Activated effector memory CD4-positive, alpha-beta T cell treated with anti-CD3 and anti-CD28 coated beads, Interleukin-2, amount 50 U/mL, for 16 hours (primary cell): ENCODE results near the gene ZNF778.

Source experiments
- DNase-seq: peaks from one replicate; pipeline ENCODE4 v3.0.0-alpha.2; 2020

Gene ZNF778

DNA sequence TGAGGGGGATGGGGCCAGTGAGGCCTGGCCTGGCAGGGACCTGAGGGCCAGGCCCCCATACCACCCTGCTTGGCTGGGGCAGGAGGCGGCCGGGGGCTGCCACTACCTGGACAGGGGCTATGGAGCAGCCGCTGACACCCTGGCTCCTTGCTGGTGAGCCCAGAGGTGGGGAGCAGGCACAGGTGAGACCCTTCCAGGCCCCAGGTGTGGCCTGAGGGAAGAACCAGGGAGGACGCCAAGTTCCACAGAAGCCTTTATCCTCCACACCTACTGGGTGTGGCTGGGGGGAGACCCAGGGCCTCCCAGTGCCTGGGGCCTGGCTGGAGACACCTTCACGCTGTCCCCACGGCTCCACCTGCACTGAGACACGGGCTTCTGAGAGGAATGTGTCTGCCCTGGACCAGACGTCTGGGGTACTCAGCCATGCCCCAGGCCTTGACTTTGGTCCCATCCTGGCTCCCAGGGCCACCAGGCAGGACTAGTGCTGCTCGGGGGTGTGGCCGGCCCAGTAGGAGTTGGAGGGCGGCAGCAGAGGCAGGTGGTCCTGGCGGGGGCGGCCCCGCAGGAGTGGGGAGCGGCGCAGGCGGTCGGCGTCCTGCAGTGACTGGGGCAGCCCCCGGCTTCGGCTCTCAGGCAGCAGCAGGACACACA is 21.9 kb upstream of the ZNF778 start:
- no peak for DNase-seq

- no peak for DNase-seq
Observed at GRCh38 chr16:89197033-89197632, 20.4 kb upstream of the ZNF778 start.

DNA sequence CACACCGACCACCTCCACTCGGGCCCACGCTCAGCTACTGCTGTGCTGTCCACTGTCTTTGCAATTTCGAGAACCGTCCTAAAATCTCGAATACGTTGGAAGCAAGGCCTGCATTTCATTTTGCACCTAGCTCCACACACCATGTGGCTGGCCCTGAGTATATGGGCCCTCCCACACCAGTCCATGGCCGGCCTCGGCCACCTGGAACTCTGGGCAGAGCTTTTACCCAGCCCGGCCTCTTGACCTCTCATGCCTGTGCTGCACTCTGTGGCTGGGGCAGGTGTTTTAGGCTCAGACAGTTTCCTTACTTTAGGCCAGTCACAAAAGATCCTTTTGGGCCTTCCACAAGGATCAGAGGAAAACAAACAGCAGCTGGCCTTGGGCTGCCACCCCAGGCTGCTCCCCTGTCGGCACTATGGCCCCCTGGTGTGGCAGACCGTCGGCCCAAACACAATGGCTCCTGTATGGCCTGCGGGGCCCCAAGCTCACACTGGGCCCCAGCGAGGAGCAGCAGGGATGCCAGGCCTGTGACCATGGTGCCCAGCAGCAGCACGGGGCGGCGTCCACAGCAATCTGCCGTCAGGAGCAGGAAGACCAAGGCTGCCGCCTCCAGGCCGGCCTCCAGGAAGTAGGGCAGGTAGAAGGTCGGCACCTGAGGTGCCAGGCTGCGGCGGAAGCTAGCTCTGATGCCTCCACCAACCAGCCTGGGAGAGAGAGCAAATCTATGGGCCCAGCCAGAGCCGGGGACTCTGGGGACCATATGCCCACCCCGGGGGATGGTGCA is 19.7 kb upstream of the ZNF778 start:
- no peak for DNase-seq

- no peak for DNase-seq
Observed at GRCh38 chr16:89198417-89199240, 18.9 kb upstream of the ZNF778 start.

GRCh38 chr16:89199241-89200123 is 18.0 kb upstream of the ZNF778 start:
- DNase-seq: no peak

DNA sequence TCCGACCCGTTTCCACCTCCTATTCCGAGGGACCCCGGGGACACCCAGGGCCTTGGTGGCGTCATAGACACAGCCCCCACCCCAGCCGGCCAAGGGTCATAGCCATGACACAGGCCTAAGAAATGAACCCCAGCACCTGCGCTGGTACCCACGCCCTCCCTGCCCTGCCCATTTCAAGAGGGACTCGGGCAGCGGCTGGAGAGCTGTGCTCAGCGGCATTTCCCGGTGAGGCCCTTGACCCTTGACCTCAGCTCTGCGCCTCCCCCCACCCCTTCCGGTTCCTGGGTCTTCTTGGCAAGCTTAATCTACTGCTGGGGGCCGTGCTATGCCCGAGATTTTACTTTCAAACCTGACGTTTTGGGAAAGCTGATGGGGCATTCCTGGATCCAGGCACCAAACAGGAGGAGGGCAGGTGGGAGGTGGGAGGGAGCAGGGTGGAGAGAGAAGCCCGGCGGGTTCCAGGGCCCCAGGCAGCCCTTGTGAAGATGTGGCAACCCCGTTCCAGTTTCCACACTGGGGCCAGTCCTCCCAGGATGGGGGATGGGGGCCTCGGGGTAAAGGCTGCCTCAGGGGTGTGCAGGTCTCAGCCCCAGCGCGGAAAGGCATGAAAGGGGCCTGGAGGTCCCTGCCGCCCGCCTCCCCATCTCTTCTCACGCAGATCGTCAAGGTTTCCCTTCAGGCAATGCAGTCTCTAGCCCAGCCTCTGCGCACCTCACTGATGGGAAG is 17.2 kb upstream of the ZNF778 start, which contains the start of gene SLC22A31:
TSS of gene SLC22A31 (minus strand) at position 414 of the 726 bp plus-strand sequence. CDS start at position 378, 36 bp downstream.
- DNase-seq: no peak

DNA sequence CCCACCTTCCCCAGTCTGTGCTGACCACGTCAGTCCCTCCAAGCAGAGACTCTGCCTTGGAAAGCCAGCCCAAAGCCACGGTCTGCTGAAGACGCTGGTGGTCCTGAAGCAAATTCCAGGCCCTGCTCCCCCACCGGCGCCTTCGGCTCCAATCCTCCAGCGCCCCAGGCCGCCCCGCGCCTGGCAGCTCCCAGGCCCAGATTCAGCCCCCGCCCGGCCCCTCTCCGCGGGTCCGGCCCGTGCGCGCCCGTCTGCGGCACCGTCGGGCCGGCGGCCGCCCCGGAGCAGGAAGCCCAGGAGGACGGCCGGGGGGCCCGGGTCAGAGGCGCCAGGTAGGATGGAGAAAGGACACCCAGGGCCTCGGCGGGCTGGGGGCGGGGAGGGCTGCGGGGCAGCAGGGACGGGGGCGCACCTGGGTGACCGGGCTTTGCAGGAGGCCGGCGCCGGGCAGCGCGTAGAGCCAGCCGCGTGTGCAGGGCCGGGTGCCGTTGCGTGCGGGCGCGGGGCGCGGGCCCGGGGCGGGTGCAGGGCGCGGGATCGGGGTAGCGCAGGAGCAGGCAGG is 16.6 kb upstream of the ZNF778 start:
- DNase-seq: no peak

DNA sequence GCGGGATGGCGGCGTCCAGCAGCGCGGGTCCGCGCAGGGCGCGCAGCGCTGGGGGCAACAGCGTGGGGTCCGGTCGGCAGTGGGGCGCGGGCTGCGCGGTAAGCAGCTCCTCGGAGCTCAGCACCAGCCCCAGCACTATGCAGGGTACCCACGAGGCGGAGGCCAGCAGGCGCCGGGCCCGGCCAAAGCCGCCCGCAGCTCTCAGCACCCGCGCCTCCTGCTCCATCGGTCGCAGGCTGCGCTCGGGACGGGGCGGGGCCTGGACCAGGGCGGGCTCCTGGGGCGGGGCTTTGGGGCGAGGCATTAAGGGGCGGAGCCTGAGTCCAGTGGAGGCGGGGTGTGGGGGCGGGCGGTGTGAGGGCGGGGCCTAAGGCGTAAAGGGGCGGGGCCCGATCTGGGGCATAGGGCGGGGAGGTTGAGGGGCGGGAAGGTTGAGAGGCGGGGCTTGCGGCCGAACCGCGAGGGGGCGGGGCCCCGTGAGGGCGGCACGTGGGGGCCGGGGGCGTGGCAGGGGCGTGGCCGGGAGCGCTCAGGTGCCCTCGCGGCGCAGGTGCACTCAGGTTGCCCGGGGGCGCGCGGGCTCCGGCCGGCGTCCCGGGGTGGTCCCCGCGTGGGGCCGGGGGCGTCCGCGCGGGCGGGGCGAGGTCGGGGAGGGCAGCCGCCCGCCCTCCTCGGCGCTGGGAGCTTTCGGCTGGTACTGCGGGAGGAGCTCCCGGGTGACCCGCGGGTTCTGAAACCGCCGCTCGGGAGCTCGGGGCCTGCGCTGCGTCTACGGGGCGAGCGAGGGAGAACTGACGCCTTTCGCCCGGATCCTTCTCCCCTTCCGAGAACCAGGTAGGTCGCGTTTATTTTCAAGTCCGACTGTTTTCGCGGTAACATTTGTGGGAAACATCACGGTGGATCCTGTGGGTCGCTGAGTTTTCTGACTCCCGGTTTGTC is 15.8 kb upstream of the ZNF778 start:
- peak; percentile 89 for DNase-seq

DNA sequence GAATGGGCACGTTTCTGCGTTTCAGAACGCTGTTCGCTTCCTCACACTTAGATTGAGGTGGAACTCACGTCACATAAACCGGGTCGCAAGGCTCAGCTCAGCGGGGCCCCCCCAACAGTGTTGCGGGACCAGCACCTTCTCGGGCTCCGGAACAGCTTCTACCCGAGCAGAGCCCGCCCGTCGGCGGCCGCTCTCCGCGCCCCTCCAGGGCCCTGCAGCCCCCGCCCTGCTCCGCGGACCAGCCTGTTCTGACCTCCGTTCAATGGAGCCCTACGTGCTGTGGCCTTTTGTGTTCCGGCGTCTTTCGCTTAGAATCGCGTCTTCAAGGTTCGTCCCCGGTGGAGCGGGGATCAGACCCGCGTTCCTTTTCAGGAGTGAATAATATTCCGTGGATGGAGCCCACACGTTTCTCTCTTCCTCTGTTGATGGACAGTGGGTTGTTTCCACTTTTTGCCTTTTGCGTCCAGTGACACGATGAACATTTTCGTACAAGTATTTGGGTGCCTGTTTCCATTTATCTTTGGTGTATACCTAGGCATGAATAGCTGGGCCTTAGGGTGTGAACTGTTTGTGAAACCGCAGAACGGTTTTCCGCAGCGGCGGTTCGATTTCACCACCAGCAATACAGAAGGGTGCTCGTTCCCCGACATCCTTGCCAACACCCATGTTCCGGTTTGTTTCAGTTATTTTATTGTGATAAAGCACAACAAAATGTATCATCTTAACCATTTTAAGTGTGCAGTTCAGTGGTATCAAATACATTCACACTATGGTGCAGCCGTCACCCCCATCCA is 14.9 kb upstream of the ZNF778 start:
- DNase-seq: no peak

- DNase-seq: no peak
Observed at GRCh38 chr16:89207993-89208392, 9.5 kb upstream of the ZNF778 start.

DNA sequence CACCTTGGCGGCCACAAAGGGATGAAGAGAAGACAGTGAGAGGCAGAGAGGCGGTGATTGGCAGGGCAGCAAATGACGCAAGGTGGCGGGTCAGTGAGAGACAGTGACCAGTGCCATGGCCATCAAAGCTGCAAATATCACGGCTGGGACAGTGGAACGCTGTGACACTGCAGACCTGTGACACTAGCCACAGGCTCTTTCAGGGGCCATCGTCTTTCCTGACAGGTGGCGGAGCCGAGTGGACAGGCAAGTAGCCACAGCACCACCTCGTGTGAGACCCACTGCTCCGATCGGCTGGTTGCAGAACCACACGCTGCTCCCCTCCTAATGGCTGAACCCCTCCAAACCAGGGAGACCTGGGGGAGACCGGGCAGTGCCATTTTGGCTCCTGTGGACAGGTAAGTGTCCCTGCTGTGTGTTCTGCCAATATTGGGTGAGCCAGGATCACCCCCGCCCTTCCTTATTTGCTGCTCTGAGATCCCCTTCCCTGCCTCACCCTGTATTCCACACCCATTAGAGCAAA is 7.9 kb upstream of the ZNF778 start:
- DNase-seq: no peak

DNA sequence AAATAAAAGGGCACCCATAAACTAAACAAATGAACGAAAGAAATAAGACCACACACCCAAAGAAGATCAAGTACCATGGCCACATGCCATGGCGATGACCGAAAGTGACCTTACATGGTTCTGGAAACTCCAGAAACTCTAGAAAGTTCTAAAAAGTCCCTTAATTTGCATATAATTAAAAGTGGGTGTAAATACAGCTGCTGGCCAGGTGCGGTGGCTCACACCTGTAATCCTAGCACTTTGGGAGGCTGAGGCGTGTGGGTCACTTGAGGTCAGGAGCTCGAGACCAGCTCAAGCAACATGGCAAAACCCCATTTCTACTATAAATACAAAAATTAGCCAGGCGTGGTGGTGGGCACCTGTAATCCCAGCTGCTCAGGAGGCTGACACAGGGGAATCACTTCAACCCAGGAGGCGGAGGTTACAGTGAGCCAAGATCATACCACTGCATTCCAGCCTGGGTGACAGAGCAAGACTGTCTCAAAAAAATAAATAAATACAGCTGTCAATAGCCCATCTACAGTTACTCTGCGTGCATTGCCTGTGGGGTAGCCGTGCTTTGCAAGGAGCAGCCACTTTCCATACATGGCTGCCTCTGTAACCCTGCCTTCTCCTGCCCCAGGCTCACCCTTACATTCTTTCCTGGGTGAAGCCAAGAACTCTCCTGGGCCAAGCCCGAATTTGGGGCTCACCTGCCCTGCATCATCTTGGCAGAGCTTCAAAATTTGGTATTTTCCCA is 7.2 kb upstream of the ZNF778 start:
- no peak for DNase-seq

DNA sequence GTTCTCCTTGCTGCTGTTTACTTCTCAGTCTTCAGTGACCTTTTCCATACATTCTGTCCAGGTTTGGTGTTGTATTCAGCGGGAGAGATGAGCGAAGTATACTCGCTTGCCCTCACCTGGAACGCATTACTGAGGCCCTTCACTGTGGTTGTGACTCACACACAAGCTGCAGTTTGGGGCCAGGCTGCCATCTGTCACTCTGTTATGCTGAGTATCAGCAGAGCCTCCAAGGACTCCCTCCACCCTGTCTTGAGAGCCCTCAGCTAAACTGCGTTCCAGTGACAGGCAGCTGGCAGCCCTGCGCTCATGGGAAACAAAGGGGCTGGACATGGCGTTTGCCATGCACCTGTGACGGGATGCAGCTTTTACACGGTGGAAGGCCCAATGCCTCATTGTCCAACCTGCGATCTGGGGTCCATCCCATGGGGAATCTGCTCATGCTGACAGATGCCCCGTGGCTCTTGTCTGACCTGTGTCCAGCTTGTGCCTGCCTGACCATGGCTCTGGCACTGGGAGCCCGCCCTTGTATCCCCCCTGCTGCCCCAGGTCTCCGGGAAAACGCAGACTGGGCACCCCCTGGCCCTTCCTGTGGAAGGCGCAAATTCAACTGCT is 6.5 kb upstream of the ZNF778 start:
- no peak for DNase-seq

DNA sequence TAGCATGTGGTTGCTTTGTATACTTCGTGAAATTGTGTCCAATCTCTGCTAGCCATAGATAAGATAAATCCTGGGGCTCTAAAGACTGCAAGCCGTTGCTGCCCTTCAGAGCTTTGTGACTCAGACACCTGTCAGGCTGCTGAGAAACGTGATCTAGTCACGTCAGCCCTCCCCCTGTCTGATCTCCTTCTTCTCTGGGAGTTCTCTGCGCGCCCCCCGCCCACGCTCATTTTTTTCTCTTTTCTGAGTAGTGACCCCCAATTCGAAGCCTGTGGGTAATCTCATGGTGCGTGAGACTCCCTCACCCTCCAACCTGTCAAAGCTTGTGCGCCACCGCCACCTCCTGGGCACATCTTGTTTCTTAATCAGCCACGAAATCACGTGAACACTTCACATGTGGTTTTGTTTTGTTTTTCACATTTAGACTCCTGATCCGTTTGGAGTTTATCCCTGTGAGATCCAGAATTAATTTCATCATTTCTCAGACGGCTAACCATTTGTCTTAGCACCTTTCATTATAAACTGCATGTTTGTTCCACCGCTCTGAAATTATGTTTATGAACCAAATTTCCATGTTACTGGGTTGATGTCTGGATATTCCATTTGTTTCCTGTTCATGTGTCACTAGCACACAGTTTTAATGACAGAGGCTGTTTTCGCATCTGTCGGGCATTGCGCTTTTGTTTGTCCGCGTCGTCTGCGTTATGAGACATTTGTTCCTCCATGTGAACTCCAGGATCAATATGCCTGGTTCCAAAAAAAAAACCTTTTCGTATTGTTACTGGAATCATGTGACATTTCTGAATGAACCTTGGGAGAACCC is 977 bp upstream of the ZNF778 start:
- DNase-seq: peak; percentile 93

DNA sequence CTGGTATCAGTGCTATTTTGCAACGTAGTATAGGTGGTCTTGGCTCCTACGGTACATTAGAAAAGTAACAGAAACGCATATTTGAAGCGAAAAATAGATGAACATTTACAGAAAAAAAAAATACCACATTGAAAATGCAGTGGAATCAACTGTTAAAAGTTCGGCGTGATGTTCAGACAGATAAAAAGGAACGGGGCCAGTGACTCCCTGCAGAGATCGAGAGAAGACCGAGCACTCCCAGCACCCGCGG is 440 bp upstream of the ZNF778 start:
- no peak for DNase-seq

DNA sequence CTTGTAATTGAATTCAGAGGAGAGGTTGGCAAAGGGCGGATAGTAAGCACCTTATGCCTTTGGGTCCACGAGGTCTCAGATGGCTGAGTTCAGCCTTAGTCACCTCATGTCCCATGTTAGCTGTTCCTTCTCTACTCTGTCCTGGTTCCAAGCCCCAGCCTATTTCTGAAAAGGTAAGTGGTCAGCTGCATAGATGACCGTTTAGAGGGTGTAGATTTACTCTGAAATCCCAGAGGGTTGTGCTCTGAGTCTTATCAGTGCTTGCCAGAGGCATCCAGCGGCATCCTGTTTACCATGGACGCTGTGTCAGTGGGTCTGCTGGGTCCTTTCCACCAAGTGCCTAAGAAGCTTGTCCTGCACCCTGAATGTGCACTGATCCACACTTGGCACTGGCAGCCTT is 1.9 kb downstream of the ZNF778 start:
- no peak for DNase-seq

GRCh38 chr16:89221604-89222003 is 4.1 kb downstream of the ZNF778 start:
- no peak for DNase-seq
